ENCODE data around the gene PPP1R3G. TPM values are rescaled to one million over a fixed set of nuclear protein-coding genes. Genes with fewer than 3 reads are reported as not detected.

The PPP1R3G gene
- total RNA-seq, 2 donors from 2014 or later, result not detected

- Histone ChIP-seq H3K4me3 (ENCODE audit: low read length) (no peak overlapping the region), H3K27me3 (ENCODE audit: control insufficient read depth, insufficient read depth, low read length, poor library complexity, severe bottlenecking) (no peaks in the 10 kb centered on the region), H3K4me1 (ENCODE audit: control insufficient read depth, insufficient read depth, low read length) (no peaks in the 10 kb centered on the region), H3K27ac (ENCODE audit: low read depth, low read length) (no peak overlapping the region), H3K9ac (ENCODE audit: extremely low read depth, low read length, poor library complexity, severe bottlenecking) (no peak overlapping the region), H3K36me3 (ENCODE audit: control insufficient read depth, insufficient read depth, low read length) (no peaks in the 10 kb centered on the region), H3K9me3 (ENCODE audit: control insufficient read depth, low read length) (no peaks in the 10 kb centered on the region)
- Mint-ChIP-seq H3K4me3 (no peak overlapping the region), H3K27ac (no peak overlapping the region), H3K36me3 (ENCODE audit: low read depth) (no peaks in the 10 kb centered on the region), H3K4me1 (no peaks in the 10 kb centered on the region), H3K9me3 (no peaks in the 10 kb centered on the region), H3K27me3 (ENCODE audit: insufficient read depth) (no peaks in the 10 kb centered on the region)
- no peak for DNase-seq
- no peak for TF ChIP-seq CTCF (conservative IDR thresholded peaks at IDR 0.05)
- 92 to 100% methylated on average over 2 to 3 of the region's 3 CpGs for WGBS, 2 experiments (ENCODE audit: insufficient coverage in 1 of 2, insufficient read length in 1 of 2)
Observed at GRCh38 chr6:5042436-5042835, 42.7 kb upstream of the PPP1R3G start.

GRCh38 chr6:5044866-5045265 is 40.3 kb upstream of the PPP1R3G start:
- no peaks in the 10 kb centered on the region for H3K9me3 ChIP-seq (ENCODE audit: control insufficient read depth, low read length)
- Mint-ChIP-seq H3K27me3 (ENCODE audit: insufficient read depth) (no peaks in the 10 kb centered on the region), H3K4me1 (no peaks in the 10 kb centered on the region), H3K36me3 (ENCODE audit: low read depth) (no peaks in the 10 kb centered on the region), H3K9me3 (no peaks in the 10 kb centered on the region), H3K27ac (no peak overlapping the region), H3K4me3 (no peak overlapping the region)
- H3K36me3 ChIP-seq (ENCODE audit: control insufficient read depth, insufficient read depth, low read length), result no peaks in the 10 kb centered on the region
- H3K27ac ChIP-seq (ENCODE audit: low read depth, low read length), result no peak overlapping the region
- no peak overlapping the region for H3K4me3 ChIP-seq (ENCODE audit: low read length)
- no peak overlapping the region for H3K9ac ChIP-seq (ENCODE audit: extremely low read depth, low read length, poor library complexity, severe bottlenecking)
- 91 to 100% methylated on average over 3 of the region's 3 CpGs for WGBS, 2 experiments (ENCODE audit: insufficient coverage in 1 of 2, insufficient read length in 1 of 2)
- no peaks in the 10 kb centered on the region for H3K27me3 ChIP-seq (ENCODE audit: control insufficient read depth, insufficient read depth, low read length, poor library complexity, severe bottlenecking)
- no peaks in the 10 kb centered on the region for H3K4me1 ChIP-seq (ENCODE audit: control insufficient read depth, insufficient read depth, low read length)
- DNase-seq, result no peak
- TF ChIP-seq CTCF (conservative IDR thresholded peaks at IDR 0.05), result no peak

GRCh38 chr6:5045416-5045815 is 39.7 kb upstream of the PPP1R3G start:
- no peaks in the 10 kb centered on the region for H3K36me3 ChIP-seq (ENCODE audit: control insufficient read depth, insufficient read depth, low read length)
- H3K27me3 ChIP-seq (ENCODE audit: control insufficient read depth, insufficient read depth, low read length, poor library complexity, severe bottlenecking), result no peaks in the 10 kb centered on the region
- Mint-ChIP-seq H3K4me1 (no peaks in the 10 kb centered on the region), H3K9me3 (peaks cover 4% of the 10 kb centered on the region), H3K4me3 (no peak overlapping the region), H3K27me3 (ENCODE audit: insufficient read depth) (no peaks in the 10 kb centered on the region), H3K36me3 (ENCODE audit: low read depth) (no peaks in the 10 kb centered on the region), H3K27ac (no peak overlapping the region)
- no peaks in the 10 kb centered on the region for H3K4me1 ChIP-seq (ENCODE audit: control insufficient read depth, insufficient read depth, low read length)
- H3K27ac ChIP-seq (ENCODE audit: low read depth, low read length), result no peak overlapping the region
- no peak overlapping the region for H3K4me3 ChIP-seq (ENCODE audit: low read length)
- TF ChIP-seq CTCF (conservative IDR thresholded peaks at IDR 0.05), result no peak
- H3K9ac ChIP-seq (ENCODE audit: extremely low read depth, low read length, poor library complexity, severe bottlenecking), result no peak overlapping the region
- H3K9me3 ChIP-seq (ENCODE audit: control insufficient read depth, low read length), result peaks cover under 1% of the 10 kb centered on the region
- no peak for DNase-seq
- WGBS, 2 experiments (ENCODE audit: insufficient coverage in 1 of 2, insufficient read length in 1 of 2), result 93% methylated on average over 7 to 8 of the region's 8 CpGs
